GM19238 (cell line): Measurements from ENCODE around the gene MAP1LC3C.
"Not testable (repeated sequence)": the region's sequence is repeated elsewhere in the genome, so short reads cannot be mapped to it uniquely, and the experiment has no call there.

ENCODE experiments used
- DNase-seq: peaks from one replicate; pipeline ENCODE4 v3.0.0; 2011; ENCODE audit warnings: low spot score; ENCODE audit not compliant: insufficient read length

Gene MAP1LC3C

GRCh38 chr1:241994171-241994570 is 4.7 kb downstream of the MAP1LC3C start:
- no peak for DNase-seq

- DNase-seq, result no peak
These were observed 6.2 kb downstream of the MAP1LC3C start for GRCh38 chr1:241992734-241993133.

GRCh38 chr1:241990040-241990439 is 8.9 kb downstream of the MAP1LC3C start:
- DNase-seq, result no peak

- DNase-seq, result not testable (repeated sequence)
These were observed 10.4 kb downstream of the MAP1LC3C start for GRCh38 chr1:241988389-241988930.

GRCh38 chr1:241985787-241986186 is 13.1 kb downstream of the MAP1LC3C start:
- DNase-seq, result no peak

GRCh38 chr1:241979926-241980325 is 19.0 kb downstream of the MAP1LC3C start:
- no peak for DNase-seq

- no peak for DNase-seq
These were observed 19.8 kb downstream of the MAP1LC3C start for GRCh38 chr1:241979071-241979470.

- DNase-seq, result no peak
These were observed 22.7 kb downstream of the MAP1LC3C start for GRCh38 chr1:241976229-241976628.

- no peak for DNase-seq
These were observed 26.1 kb downstream of the MAP1LC3C start for GRCh38 chr1:241972703-241973369.

GRCh38 chr1:241968611-241969010 is 30.3 kb downstream of the MAP1LC3C start:
- no peak for DNase-seq

- DNase-seq, result no peak
These were observed 34.2 kb downstream of the MAP1LC3C start for GRCh38 chr1:241964550-241965282.

- DNase-seq, result no peak
These were observed 35.2 kb downstream of the MAP1LC3C start for GRCh38 chr1:241963722-241964121.

GRCh38 chr1:241962153-241962552 is 36.7 kb downstream of the MAP1LC3C start:
- no peak for DNase-seq

- no peak for DNase-seq
These were observed 41.0 kb downstream of the MAP1LC3C start, which contains the start of gene BECN2 for GRCh38 chr1:241957692-241958494. TSS of gene BECN2 (plus strand) at chr1:241957767. CDS start at chr1:241957767, 0 bp downstream.

- no peak for DNase-seq
These were observed 48.5 kb downstream of the MAP1LC3C start for GRCh38 chr1:241950390-241950789.

- no peak for DNase-seq
These were observed 51.5 kb downstream of the MAP1LC3C start for GRCh38 chr1:241947354-241947753.
